WTC11 (cell line): ENCODE measurements around the gene MERTK. TPM values are rescaled to one million over a fixed set of nuclear protein-coding genes. Genes with fewer than 3 reads are reported as not detected.

ENCODE experiments used
- AR ChIP-seq: fragments of 250-450 bp; sonication (Bioruptor Pico); IDR thresholded peaks from 2 replicates; pipeline ENCODE4 v1.9.0; 2021; ENCODE audit warnings: mild to moderate bottlenecking
- ATF1 ChIP-seq: sonication (generic); formaldehyde crosslinking; IDR thresholded peaks from 2 replicates; pipeline ENCODE4 v1.8.1; 2023; ENCODE audit warnings: mild to moderate bottlenecking, moderate library complexity, missing genetic modification reagents
- ATF6 ChIP-seq: sonication (generic); formaldehyde crosslinking; IDR thresholded peaks from 2 replicates; pipeline ENCODE4 v1.8.1; 2023; ENCODE audit warnings: mild to moderate bottlenecking, missing genetic modification reagents
- CBFB ChIP-seq: sonication (generic); formaldehyde crosslinking; IDR thresholded peaks from 2 replicates; pipeline ENCODE4 v1.8.1; 2022; ENCODE audit warnings: mild to moderate bottlenecking, low read depth, missing genetic modification reagents
- FOXJ3 ChIP-seq: sonication (generic); formaldehyde crosslinking; IDR thresholded peaks from 2 replicates; pipeline ENCODE4 v1.9.0; 2021; ENCODE audit warnings: missing genetic modification reagents, mild to moderate bottlenecking, borderline replicate concordance
- FOXK1 ChIP-seq: sonication (generic); formaldehyde crosslinking; IDR thresholded peaks from 2 replicates; pipeline ENCODE4 v1.8.0; 2022; ENCODE audit warnings: mild to moderate bottlenecking, moderate library complexity, missing genetic modification reagents
- FOXP4 ChIP-seq: sonication (generic); formaldehyde crosslinking; IDR thresholded peaks from 2 replicates; pipeline ENCODE4 v1.8.0; 2022; ENCODE audit warnings: mild to moderate bottlenecking, missing genetic modification reagents
- HMGA2 ChIP-seq: fragments of 250-450 bp; sonication (Bioruptor Pico); IDR thresholded peaks from 2 replicates; pipeline ENCODE4 v1.4.0; 2021; ENCODE audit warnings: mild to moderate bottlenecking, moderate library complexity
- KAT7 ChIP-seq: sonication (generic); formaldehyde crosslinking; IDR thresholded peaks from 2 replicates; pipeline ENCODE4 v1.8.1; 2023; ENCODE audit warnings: missing genetic modification reagents, mild to moderate bottlenecking, borderline replicate concordance
- NFYB ChIP-seq: sonication (generic); formaldehyde crosslinking; conservative IDR thresholded peaks from 2 replicates; pipeline ENCODE4 v1.8.0; 2022; ENCODE audit warnings: low read depth, missing genetic modification reagents
- PREB ChIP-seq: sonication (generic); formaldehyde crosslinking; IDR thresholded peaks from 2 replicates; pipeline ENCODE4 v1.8.1; 2022; ENCODE audit warnings: mild to moderate bottlenecking, missing genetic modification reagents, moderate library complexity, borderline replicate concordance
- SP1 ChIP-seq: sonication (generic); formaldehyde crosslinking; conservative IDR thresholded peaks from 2 replicates; pipeline ENCODE4 v1.8.1; 2022; ENCODE audit warnings: missing genetic modification reagents
- TEAD1 ChIP-seq: sonication (generic); formaldehyde crosslinking; IDR thresholded peaks from 2 replicates; pipeline ENCODE4 v1.8.0; 2022; ENCODE audit warnings: mild to moderate bottlenecking, missing genetic modification reagents
- ZBTB21 ChIP-seq: sonication (generic); formaldehyde crosslinking; IDR thresholded peaks from 2 replicates; pipeline ENCODE4 v1.8.1; 2023; ENCODE audit warnings: mild to moderate bottlenecking, missing genetic modification reagents, borderline replicate concordance
- ZNF281 ChIP-seq: sonication (generic); formaldehyde crosslinking; IDR thresholded peaks from 2 replicates; pipeline ENCODE4 v1.8.0; 2023; ENCODE audit warnings: mild to moderate bottlenecking, missing genetic modification reagents
- ZNF671 ChIP-seq: fragments of 250-450 bp; sonication (Bioruptor Pico); IDR thresholded peaks from 2 replicates; pipeline ENCODE4 v1.8.0; 2021; ENCODE audit warnings: mild to moderate bottlenecking
- total RNA-seq: library from RNA; stranded (reverse); gene quantifications from 3 replicates; pipeline ENCODE4 v1.2.3, GENCODE V29; 2021

Gene MERTK
- total RNA-seq, 1 experiment from 2014 or later, result 6.9 TPM

GRCh38 chr2:112054847-112055729 is 156.7 kb downstream of the MERTK start, which contains the start of gene TMEM87B (continued):
- TF ChIP-seq ATF6, result no peak
- TF ChIP-seq ATF1 (CRISPR knock-in tag), result no peak
- no peak for TF ChIP-seq FOXJ3 (CRISPR knock-in tag)
- no peak for TF ChIP-seq HMGA2 (CRISPR knock-in tag)
- TF ChIP-seq SP1 (CRISPR knock-in tag), result peak; percentile 75
- TF ChIP-seq AR (CRISPR knock-in tag), result no peak
- 0 out of 2 replicates have a peak, but pooled peaks have one; percentile 24 for TF ChIP-seq FOXK1 (CRISPR knock-in tag)
- TF ChIP-seq CBFB (CRISPR knock-in tag), result no peak
- TF ChIP-seq FOXP4 (CRISPR knock-in tag), result peak; percentile 87
- TF ChIP-seq ZBTB21 (CRISPR knock-in tag), result peak; percentile 80; the same call in 1 of the 2 replicates
- TF ChIP-seq ZNF281 (CRISPR knock-in tag), result no peak
- TF ChIP-seq TEAD1, result no peak
- peak; percentile 93; the same call in 1 of the 2 replicates for TF ChIP-seq KAT7
- no peak for TF ChIP-seq PREB (CRISPR knock-in tag)
- no peak for TF ChIP-seq ZNF671 (CRISPR knock-in tag)
- TF ChIP-seq NFYB (CRISPR knock-in tag), result no peak
